BJ (cell line): ENCODE results near the gene LRIT1. TPM values are rescaled to one million over a fixed set of nuclear protein-coding genes. Genes with fewer than 3 reads are reported as not detected.

ENCODE experiments used
- CTCF ChIA-PET: fragments of 350-600 bp; formaldehyde crosslinking; extraction: SDS; loops from one replicate; lab custom pipeline; 2021; ENCODE audit warnings: antibody characterized with exemption, inconsistent platforms; lab: Yijun Ruan, JAX
- POLR2A ChIA-PET: fragments of 300-600 bp; sonication (Branson Sonifier 250); formaldehyde crosslinking; extraction: SDS; loops from one replicate; lab custom pipeline; 2021; ENCODE audit warnings: antibody characterized with exemption; lab: Charles Lee
- DNase-seq: peaks from one replicate; pipeline ENCODE4 v3.0.0-alpha.2; 2011; ENCODE audit warnings: low read depth
- H3K27me3 ChIP-seq: 2 replicates; pipeline ENCODE4 v1.6.0; 2011; ENCODE audit warnings: low read length; ENCODE audit not compliant: control insufficient read depth, insufficient read depth
- H3K36me3 ChIP-seq: 2 replicates; pipeline ENCODE4 v1.5.1; 2011; ENCODE audit warnings: low read length; ENCODE audit not compliant: control insufficient read depth, insufficient read depth
- H3K4me3 ChIP-seq: 2 replicates; pipeline ENCODE4 v1.5.1; 2011; ENCODE audit warnings: low read depth, mild to moderate bottlenecking, control low read depth, low read length
- CTCF ChIP-seq: IDR thresholded peaks from 2 replicates; pipeline ENCODE4 v1.5.1; 2011; ENCODE audit warnings: low read depth, mild to moderate bottlenecking, control low read depth, inconsistent platforms, low read length, moderate library complexity; ENCODE audit not compliant: insufficient read depth
- polyA plus RNA-seq: library from polyadenylated mRNA; depleted of rRNA; stranded (reverse); fragments of >200 nt; gene quantifications from 2 replicates; pipeline ENCODE4 v1.2.3, GENCODE V29; 2011

LRIT1 gene
- polyA plus RNA-seq, 1 experiment = not detected

GRCh38 chr10:84236807-84237198 is 4.5 kb downstream of the LRIT1 start:
- Histone ChIP-seq H3K27me3 (no peaks in the 10 kb centered on the region; the same call in 1 of the 2 replicates), H3K4me3 (no peak overlapping the region), H3K36me3 (no peaks in the 10 kb centered on the region)
- TF ChIP-seq CTCF = no peak
- ChIA-PET POLR2A (no interaction called here), CTCF (interaction anchor here (0.9 to 1.4 kb wide), 2 partner anchors 10 to 27 kb away, joined by 3 read pairs; no protein-coding TSS in a partner anchor)
- no peak for DNase-seq

GRCh38 chr10:84235096-84235495 is 6.2 kb downstream of the LRIT1 start:
- no peak for TF ChIP-seq CTCF
- CTCF ChIA-PET = interaction anchor here (0.7 kb wide), 1 partner anchor 302 kb away, joined by 3 read pairs; no protein-coding TSS in a partner anchor
- Histone ChIP-seq H3K36me3 (no peaks in the 10 kb centered on the region), H3K27me3 (no peaks in the 10 kb centered on the region; the same call in 1 of the 2 replicates), H3K4me3 (no peak overlapping the region)
- POLR2A ChIA-PET = no interaction called here
- DNase-seq = no peak

- no peaks in the 10 kb centered on the region; the same call in 1 of the 2 replicates for H3K27me3 ChIP-seq
- CTCF ChIA-PET = no interaction called here
- no peaks in the 10 kb centered on the region for H3K36me3 ChIP-seq
- DNase-seq = no peak
- TF ChIP-seq CTCF = no peak
- POLR2A ChIA-PET = no interaction called here
- H3K4me3 ChIP-seq = no peak overlapping the region
Observed at GRCh38 chr10:84234479-84234878, 6.9 kb downstream of the LRIT1 start.

- TF ChIP-seq CTCF = no peak
- ChIA-PET POLR2A (no interaction called here), CTCF (interaction anchor here (1.2 kb wide), 1 partner anchor 21 kb away, joined by 3 read pairs; no protein-coding TSS in a partner anchor)
- Histone ChIP-seq H3K4me3 (no peak overlapping the region), H3K27me3 (no peaks in the 10 kb centered on the region; the same call in 1 of the 2 replicates), H3K36me3 (no peaks in the 10 kb centered on the region)
- DNase-seq = no peak
Observed at GRCh38 chr10:84233940-84234339, 7.4 kb downstream of the LRIT1 start.

- Histone ChIP-seq H3K36me3 (no peaks in the 10 kb centered on the region), H3K4me3 (no peak overlapping the region), H3K27me3 (no peaks in the 10 kb centered on the region)
- no peak for TF ChIP-seq CTCF
- ChIA-PET CTCF (no interaction called here), POLR2A (no interaction called here)
- no peak for DNase-seq
Observed at GRCh38 chr10:84232376-84232775, 9.0 kb downstream of the LRIT1 start.
